Measurements from ENCODE around the gene PDE4B. TPM values are rescaled to one million over a fixed set of nuclear protein-coding genes. Genes with fewer than 3 reads are reported as not detected.

PDE4B gene
- total RNA-seq, 2 donors from 2014 or later: 60.3 to 78.5 TPM

DNA sequence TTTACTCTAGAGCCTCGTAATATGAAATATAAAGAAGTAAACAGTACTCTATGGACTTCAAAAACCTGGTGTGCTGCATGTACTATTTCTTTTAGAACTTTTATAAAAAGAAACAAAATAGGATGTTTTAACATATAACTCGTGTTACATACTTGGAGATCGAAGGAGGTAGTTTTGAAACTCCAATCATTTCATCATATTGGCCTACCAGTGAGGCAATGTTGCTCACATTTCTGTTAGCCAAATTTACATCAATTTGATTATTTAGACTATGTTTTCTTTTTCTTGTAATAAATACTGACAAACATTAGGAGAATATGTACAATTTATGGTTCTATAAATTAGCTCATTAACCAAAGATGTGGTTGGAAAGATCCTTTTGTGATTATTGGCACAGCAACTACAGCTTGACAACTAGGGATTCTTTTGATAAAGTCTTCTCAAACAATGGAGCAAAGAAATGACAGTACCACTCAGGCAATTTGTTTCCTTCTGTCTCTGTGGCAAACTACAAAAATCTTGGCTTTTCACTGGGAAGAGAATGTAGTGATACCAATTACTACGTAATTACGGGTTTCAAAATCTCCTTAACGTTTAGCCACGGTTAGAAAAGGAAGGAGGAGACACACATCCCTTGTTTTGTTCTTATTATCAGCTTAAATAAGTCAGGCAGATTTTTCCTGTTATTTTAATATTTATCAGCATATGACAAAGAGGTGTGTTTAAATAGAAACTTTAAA lies 474.7 kb downstream of the PDE4B start:
- H3K27ac Mint-ChIP-seq: no peak overlapping the region
- H3K4me3 Mint-ChIP-seq: no peak overlapping the region
- peaks cover 19% of the 10 kb centered on the region for H3K4me1 Mint-ChIP-seq
- no peaks in the 10 kb centered on the region for H3K9me3 Mint-ChIP-seq
- H3K27me3 Mint-ChIP-seq: no peaks in the 10 kb centered on the region
- no peak for ATAC-seq (replicated peaks)
- no peaks in the 10 kb centered on the region for H3K36me3 Mint-ChIP-seq (ENCODE audit: low read depth)

DNA sequence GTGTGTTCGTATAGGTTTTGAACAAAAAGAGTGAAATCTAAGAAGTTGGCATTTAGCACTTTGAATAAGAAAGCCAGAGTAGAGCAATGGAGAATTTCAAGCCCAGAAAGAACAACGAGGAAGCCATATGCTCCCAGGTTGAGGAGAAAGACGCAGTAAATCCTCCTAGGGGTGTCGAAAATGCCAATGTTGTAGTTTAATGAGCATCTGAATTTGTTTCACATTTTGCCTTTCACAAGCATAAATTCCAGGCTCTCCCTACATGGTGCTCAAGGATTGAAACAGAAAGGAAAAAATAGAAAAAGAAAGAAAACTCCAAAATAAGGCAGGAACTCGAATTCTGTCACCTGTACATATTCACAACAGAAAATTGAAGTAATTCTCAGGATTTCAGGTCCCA lies 476.5 kb downstream of the PDE4B start:
- Mint-ChIP-seq H3K9me3 (no peaks in the 10 kb centered on the region), H3K27ac (no peak overlapping the region), H3K4me3 (no peak overlapping the region), H3K4me1 (peaks cover 28% of the 10 kb centered on the region), H3K36me3 (ENCODE audit: low read depth) (no peaks in the 10 kb centered on the region), H3K27me3 (no peaks in the 10 kb centered on the region)
- no peak for ATAC-seq (replicated peaks)

DNA sequence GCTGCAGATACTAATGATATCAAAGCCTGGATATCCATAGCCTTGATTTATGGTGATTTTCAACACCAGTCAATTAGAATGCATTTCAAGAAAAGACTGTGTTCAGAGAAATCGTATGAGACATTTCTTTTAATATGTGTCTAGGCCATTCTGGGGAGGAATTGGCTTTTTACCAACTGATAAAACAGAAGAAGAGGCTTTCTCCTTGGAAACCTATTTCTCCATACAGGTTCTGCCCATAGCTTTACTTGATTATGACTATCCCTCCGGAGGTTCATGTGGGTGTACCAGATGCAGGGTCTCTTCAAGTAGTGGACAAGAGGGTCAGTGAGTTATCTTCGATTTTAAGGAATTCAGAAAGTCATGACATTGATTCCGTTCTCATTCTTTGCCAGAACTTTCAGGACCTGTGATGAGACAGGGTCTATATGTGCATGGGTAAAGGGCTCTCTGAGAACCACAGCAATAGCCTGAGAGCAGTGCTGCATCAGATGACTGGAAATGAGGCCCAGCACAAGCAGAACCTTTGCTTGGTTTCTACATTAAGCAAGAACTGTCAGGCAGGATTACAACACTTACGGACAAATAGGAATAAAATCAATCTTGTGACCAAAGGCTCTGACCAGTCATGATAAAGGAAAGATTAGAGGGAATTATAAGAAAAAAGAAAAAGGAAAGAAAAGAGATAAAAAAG lies 477.6 kb downstream of the PDE4B start:
- Mint-ChIP-seq H3K36me3 (ENCODE audit: low read depth) (no peaks in the 10 kb centered on the region), H3K9me3 (no peaks in the 10 kb centered on the region), H3K27me3 (no peaks in the 10 kb centered on the region), H3K27ac (peak overlapping the region; percentile 35), H3K4me1 (peaks cover 38% of the 10 kb centered on the region), H3K4me3 (peak overlapping the region; percentile 80)
- no peak for ATAC-seq (replicated peaks)

DNA sequence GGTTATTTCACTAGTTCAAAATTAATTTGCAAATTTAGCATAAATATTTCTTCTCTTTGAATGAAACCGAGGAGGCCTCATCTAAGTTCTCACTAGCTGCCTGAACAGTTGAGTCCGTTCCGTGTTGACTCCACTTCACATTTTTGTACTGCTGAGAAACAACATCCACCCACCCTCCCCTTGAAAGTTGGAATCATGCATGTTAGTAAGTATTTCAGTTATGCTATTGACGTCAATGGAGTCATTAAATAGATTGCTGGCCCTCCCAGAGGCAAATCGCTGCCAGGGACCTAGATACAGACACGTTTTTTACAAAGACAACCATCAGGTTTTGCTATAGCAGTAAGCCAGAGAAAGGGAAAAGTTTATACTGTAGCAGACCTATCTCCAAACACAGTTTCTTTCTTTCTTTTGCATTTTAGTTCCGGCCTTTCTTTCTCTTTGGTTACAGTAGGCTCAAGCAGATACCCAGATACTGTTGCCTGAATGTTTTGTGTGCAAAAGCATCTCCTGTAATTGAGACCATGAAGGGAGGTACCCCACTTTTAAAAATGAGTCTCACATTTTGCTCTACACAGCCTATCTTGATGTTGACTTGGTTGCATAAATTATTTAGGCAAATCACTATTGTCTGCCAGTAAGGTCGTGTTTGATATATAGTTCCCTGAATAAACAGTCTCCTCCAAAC lies 478.7 kb downstream of the PDE4B start:
- peaks cover 47% of the 10 kb centered on the region for H3K4me1 Mint-ChIP-seq
- ATAC-seq (replicated peaks): peak; percentile 50
- no peaks in the 10 kb centered on the region for H3K27me3 Mint-ChIP-seq
- H3K36me3 Mint-ChIP-seq (ENCODE audit: low read depth): no peaks in the 10 kb centered on the region
- H3K4me3 Mint-ChIP-seq: peak overlapping the region; percentile 80
- no peaks in the 10 kb centered on the region for H3K9me3 Mint-ChIP-seq
- H3K27ac Mint-ChIP-seq: peak overlapping the region; percentile 90

DNA sequence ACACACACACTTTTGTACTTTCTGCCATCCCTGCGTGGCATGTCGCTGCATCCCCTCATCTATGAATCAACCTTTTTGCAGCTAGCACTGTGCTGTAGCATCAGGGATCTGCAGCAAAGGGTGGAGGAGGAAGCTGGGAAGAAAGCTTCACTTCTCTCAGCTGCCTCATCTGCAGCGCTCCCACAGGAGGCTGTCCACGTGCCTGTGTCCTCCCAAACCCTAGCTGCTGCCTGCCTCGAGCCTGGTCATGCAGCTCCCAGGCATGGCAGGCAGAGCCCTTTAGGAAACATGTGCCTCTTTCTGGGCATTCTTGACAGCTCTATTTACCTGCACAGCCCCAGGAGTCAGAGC lies 479.2 kb downstream of the PDE4B start:
- H3K36me3 Mint-ChIP-seq (ENCODE audit: low read depth): no peaks in the 10 kb centered on the region
- no peaks in the 10 kb centered on the region for H3K27me3 Mint-ChIP-seq
- ATAC-seq (replicated peaks): no peak
- no peaks in the 10 kb centered on the region for H3K9me3 Mint-ChIP-seq
- peaks cover 52% of the 10 kb centered on the region for H3K4me1 Mint-ChIP-seq
- peak overlapping the region; percentile 80 for H3K4me3 Mint-ChIP-seq
- peak overlapping the region; percentile 90 for H3K27ac Mint-ChIP-seq

DNA sequence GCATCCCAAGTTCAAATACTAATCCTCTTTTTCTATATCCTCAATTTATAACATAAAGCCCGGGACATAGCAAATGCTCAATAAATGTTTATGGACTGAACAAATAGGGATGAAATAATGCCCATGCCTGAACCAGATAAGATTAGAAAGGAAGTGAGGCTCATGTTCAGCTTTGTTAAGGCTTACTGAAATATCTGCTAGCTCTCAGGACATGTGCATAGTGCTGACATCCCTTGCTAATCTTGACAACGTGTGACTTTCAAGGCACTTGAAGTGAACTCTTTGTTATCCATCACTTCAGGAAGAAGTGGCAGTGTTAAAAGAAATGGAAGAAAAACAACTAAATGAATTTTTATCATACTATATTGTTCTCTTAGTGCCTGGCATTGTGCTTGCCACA lies 481.0 kb downstream of the PDE4B start:
- no peaks in the 10 kb centered on the region for H3K9me3 Mint-ChIP-seq
- no peaks in the 10 kb centered on the region for H3K36me3 Mint-ChIP-seq (ENCODE audit: low read depth)
- peaks cover 66% of the 10 kb centered on the region for H3K4me1 Mint-ChIP-seq
- H3K27me3 Mint-ChIP-seq: no peaks in the 10 kb centered on the region
- H3K27ac Mint-ChIP-seq: no peak overlapping the region
- ATAC-seq (replicated peaks): no peak
- peak overlapping the region; percentile 80 for H3K4me3 Mint-ChIP-seq

DNA sequence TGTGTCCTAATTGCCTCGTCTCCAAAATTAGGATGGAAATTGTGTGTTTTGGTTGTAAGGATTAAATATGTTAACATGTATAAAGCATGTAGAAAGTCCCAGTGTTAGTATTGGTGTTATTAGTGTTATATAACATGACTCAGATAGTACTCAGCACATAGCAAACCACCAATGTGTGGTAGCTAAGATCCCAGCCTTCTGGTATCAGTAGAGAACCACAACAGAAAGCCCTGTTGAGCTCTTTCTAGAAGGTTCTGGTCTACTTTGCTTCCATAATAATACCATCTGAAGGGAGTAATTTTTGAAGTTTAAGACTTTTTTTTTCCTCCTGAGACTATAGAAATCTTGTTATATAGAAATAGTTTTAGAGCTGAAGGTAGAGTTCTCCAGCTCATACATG lies 481.9 kb downstream of the PDE4B start:
- ATAC-seq (replicated peaks): peak; percentile 72
- Mint-ChIP-seq H3K36me3 (ENCODE audit: low read depth) (no peaks in the 10 kb centered on the region), H3K27me3 (no peaks in the 10 kb centered on the region), H3K4me1 (peaks cover 72% of the 10 kb centered on the region), H3K9me3 (no peaks in the 10 kb centered on the region), H3K27ac (peak overlapping the region; percentile 94), H3K4me3 (peak overlapping the region; percentile 77)

DNA sequence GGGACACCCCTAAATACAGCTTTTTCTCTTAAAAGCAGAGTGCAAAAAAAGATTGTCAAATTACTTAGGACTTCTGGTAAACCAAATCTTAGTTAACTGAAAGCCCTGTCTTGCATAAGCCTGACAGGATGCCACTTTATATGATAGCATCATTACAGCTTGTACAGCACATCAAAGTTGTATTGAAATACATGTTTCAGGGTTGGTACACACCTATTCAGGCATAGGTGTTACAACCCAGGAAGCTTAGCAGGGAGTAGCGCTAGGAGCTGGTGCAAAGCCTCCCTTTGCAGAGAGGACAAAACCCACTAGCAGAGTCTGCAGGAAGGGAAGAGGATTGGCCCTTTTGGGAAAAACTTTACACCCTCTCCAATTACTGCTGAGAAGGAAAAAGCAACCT lies 482.4 kb downstream of the PDE4B start:
- Mint-ChIP-seq H3K9me3 (no peaks in the 10 kb centered on the region), H3K36me3 (ENCODE audit: low read depth) (no peaks in the 10 kb centered on the region), H3K27me3 (no peaks in the 10 kb centered on the region), H3K4me1 (peaks cover 73% of the 10 kb centered on the region), H3K27ac (peak overlapping the region; percentile 94), H3K4me3 (peak overlapping the region; percentile 77)
- peak; percentile 48 for ATAC-seq (replicated peaks)

DNA sequence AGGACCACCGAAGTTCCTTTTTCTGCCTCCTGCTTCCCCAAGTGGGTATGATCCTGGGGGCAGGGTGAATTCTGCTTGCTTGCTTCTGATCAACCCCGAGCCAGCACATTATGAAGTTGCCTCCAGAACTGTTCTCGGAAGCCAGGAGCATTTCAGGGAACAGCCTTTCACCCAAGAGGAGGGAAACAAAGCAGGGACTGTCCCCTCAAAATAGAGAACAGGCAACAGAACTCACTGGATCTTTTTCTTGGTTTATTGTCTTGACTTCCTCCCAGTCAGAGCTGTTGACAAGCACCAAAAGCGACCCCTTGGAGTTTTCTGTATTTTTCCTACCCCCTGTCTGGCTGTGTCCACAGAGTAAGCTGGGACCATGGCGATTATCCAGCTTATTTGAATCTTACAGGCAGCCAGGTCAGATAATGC lies 482.9 kb downstream of the PDE4B start:
- H3K36me3 Mint-ChIP-seq (ENCODE audit: low read depth): no peaks in the 10 kb centered on the region
- H3K9me3 Mint-ChIP-seq: no peaks in the 10 kb centered on the region
- H3K4me1 Mint-ChIP-seq: peaks cover 74% of the 10 kb centered on the region
- H3K4me3 Mint-ChIP-seq: peak overlapping the region; percentile 77
- ATAC-seq (replicated peaks): peak; percentile 42
- peak overlapping the region; percentile 94 for H3K27ac Mint-ChIP-seq
- no peaks in the 10 kb centered on the region for H3K27me3 Mint-ChIP-seq

DNA sequence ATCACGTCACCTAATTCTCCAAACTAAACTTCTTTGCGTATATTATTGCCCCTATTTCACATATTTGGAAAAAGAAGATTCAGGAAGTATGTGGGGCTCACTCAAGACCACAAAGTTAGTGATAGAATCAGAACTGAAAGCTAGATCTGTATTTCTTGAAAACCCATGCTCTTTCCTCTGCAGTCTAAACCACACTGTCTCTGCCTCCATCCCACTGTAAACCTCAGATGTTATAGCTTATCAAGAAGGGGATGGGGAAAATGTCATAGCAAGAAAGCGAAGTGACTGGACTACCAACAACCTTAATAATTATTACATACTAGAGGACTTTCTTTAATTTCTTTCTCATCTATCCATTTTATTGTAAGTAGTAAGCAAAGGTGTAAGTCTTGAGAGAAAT lies 483.5 kb downstream of the PDE4B start:
- Mint-ChIP-seq H3K36me3 (ENCODE audit: low read depth) (no peaks in the 10 kb centered on the region), H3K27me3 (no peaks in the 10 kb centered on the region), H3K27ac (peak overlapping the region; percentile 94), H3K4me1 (peaks cover 72% of the 10 kb centered on the region), H3K4me3 (peak overlapping the region; percentile 77), H3K9me3 (no peaks in the 10 kb centered on the region)
- ATAC-seq (replicated peaks): peak; percentile 76

DNA sequence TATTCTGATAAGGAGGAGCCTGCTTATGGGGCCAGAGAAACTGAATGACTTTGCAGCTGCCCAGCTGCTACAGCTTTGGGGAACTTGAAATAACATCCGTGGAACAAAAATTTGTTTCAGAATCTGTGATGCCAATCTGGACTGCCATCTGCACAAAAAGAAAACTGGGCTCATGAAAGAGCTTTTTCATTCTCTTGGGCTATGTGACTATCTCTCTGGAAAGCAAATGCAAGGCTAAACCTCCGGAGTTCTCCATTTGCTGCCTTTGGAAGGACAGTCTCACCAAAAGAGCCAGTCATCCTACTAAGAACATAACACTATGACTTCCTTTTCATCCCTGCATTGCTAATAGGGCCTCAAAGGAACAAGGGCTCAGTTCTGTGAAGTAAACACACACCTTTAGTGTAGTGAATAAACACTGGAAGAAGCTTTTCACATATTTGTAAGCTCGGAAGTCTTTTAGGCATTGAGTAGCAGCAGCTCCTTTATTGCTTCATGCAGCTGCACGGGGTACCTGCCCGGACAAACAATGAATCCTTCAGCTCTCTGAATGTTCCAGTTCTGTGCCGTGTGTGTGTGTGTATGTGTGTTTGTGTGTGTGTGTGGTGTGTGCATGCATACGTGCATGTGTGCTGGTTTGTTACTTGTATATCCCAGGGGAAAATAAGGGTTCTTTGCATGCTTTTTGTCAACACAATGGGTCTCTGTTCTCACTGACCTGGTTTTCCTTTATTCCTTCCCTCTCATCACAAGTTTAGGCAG lies 485.7 kb downstream of the PDE4B start:
- no peaks in the 10 kb centered on the region for H3K9me3 Mint-ChIP-seq
- peak overlapping the region; percentile 31 for H3K4me3 Mint-ChIP-seq
- ATAC-seq (replicated peaks): no peak
- peak overlapping the region; percentile 28 for H3K27ac Mint-ChIP-seq
- H3K4me1 Mint-ChIP-seq: peaks cover 63% of the 10 kb centered on the region
- H3K27me3 Mint-ChIP-seq: no peaks in the 10 kb centered on the region
- peaks cover 1% of the 10 kb centered on the region for H3K36me3 Mint-ChIP-seq (ENCODE audit: low read depth)

DNA sequence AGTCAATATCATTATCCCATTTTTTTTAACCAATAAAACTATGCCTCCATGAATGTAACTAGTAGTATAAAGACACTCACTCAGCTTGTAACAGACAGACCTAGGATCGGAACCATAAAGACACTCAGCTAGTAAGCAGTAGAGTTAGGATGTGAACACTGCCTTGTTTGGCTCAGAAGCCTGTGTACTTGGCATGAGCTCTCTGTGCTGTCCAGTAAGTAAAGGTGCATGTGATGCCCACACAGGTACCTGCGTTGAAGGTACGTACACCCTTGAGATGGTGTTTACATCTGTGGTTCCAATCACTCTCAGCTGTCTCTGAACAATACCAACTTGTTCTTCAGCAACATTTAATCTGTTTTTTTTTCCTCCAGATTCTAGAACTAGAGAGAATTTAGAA lies 489.1 kb downstream of the PDE4B start:
- ATAC-seq (replicated peaks): no peak
- H3K36me3 Mint-ChIP-seq (ENCODE audit: low read depth): peaks cover 5% of the 10 kb centered on the region

DNA sequence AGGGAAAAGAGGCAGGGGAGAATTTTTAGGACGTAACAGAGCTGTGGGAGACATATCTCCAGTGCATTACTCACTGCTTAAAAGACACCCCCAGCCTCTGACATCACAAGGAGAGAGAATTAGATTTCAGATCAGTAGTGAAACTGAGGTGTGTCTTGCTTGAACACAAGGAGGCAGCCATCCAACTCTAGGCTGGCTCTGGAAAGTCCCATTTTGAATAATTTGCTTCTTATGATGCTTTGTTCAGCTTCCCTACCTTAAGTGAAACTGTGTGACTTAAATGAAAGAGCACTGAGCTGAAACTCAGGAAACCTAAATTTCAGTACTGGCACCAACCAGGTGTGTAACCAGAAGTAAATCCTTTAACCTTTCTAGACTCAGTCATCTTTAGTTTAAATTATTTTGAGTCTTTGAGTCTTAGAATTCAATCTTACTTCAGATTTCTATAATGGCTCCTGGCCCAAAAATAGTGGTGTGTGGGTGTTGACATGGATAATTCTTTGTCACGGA lies 489.7 kb downstream of the PDE4B start:
- Mint-ChIP-seq H3K9me3 (no peaks in the 10 kb centered on the region), H3K27me3 (no peaks in the 10 kb centered on the region), H3K27ac (peak overlapping the region; percentile 86), H3K4me1 (peaks cover 58% of the 10 kb centered on the region), H3K36me3 (ENCODE audit: low read depth) (peaks cover 5% of the 10 kb centered on the region), H3K4me3 (peak overlapping the region; percentile 47)
- ATAC-seq (replicated peaks): peak; percentile 76

More for the DNA sequence above, 489.1 kb downstream of the PDE4B start:
- Mint-ChIP-seq H3K4me1 (peaks cover 61% of the 10 kb centered on the region), H3K4me3 (peak overlapping the region; percentile 47), H3K9me3 (no peaks in the 10 kb centered on the region), H3K27me3 (no peaks in the 10 kb centered on the region), H3K27ac (peak overlapping the region; percentile 86)

Data from activated T-helper 17 cell treated with anti-CD3 and anti-CD28 coated beads, Interleukin-2, amount 50 U/mL, for 72 hours (primary cell).